HT-29 (cell line): Measurements from ENCODE around the gene ACIN1. TPM values are rescaled to one million over a fixed set of nuclear protein-coding genes. Genes with fewer than 3 reads are reported as not detected.

Experiments
- DNase-seq: peaks from one replicate; pipeline ENCODE4 v3.0.0-alpha.2; 2015; ENCODE audit warnings: low spot score
- total RNA-seq: library from RNA; depleted of rRNA; stranded (reverse); fragments of >200 nt; shearing (Covaris generic); gene quantifications from 2 replicates; pipeline ENCODE4 v1.2.3, GENCODE V29; 2014

ACIN1 gene
- total RNA-seq, 1 experiment from 2014 or later, result 59.1 TPM

GRCh38 chr14:23057757-23058653, 36.9 kb downstream of the ACIN1 start:
- DNase-seq, result peak; percentile 89

- peak; percentile 42 for DNase-seq
These were observed 37.8 kb downstream of the ACIN1 start, which contains the start of gene CDH24 for GRCh38 chr14:23056956-23057756. TSS of gene CDH24 (minus strand) at chr14:23057520. CDS start at chr14:23055733, 1,787 bp downstream.

GRCh38 chr14:23056145-23056955, 38.6 kb downstream of the ACIN1 start:
- peak; percentile 82 for DNase-seq

GRCh38 chr14:23055621-23056144, 39.3 kb downstream of the ACIN1 start:
- DNase-seq, result no peak

- no peak for DNase-seq
These were observed 39.8 kb downstream of the ACIN1 start for GRCh38 chr14:23055147-23055550.

GRCh38 chr14:23054000-23054811, 40.7 kb downstream of the ACIN1 start:
- no peak for DNase-seq

GRCh38 chr14:23053426-23053825, 41.5 kb downstream of the ACIN1 start:
- no peak for DNase-seq

GRCh38 chr14:23052671-23053070, 42.3 kb downstream of the ACIN1 start:
- no peak for DNase-seq

- DNase-seq, result peak; percentile 9
These were observed 42.7 kb downstream of the ACIN1 start for GRCh38 chr14:23052182-23052623.

- DNase-seq, result no peak
These were observed 43.5 kb downstream of the ACIN1 start for GRCh38 chr14:23051141-23052057.

- DNase-seq, result no peak
These were observed 45.9 kb downstream of the ACIN1 start for GRCh38 chr14:23049011-23049410.

- no peak for DNase-seq
These were observed 46.9 kb downstream of the ACIN1 start for GRCh38 chr14:23047751-23048693.

- DNase-seq, result no peak
These were observed 47.8 kb downstream of the ACIN1 start for GRCh38 chr14:23047034-23047634.

- DNase-seq, result no peak
These were observed 49.2 kb downstream of the ACIN1 start for GRCh38 chr14:23045419-23046357.

GRCh38 chr14:23044840-23045239, 50.1 kb downstream of the ACIN1 start:
- no peak for DNase-seq

- no peak for DNase-seq
These were observed 51.2 kb downstream of the ACIN1 start for GRCh38 chr14:23043754-23044153.

- no peak for DNase-seq
These were observed 51.8 kb downstream of the ACIN1 start for GRCh38 chr14:23043145-23043544.
